ENCODE data around the gene VEGFA. TPM values are rescaled to one million over a fixed set of nuclear protein-coding genes. Genes with fewer than 3 reads are reported as not detected.

VEGFA gene
- total and polyA plus RNA-seq, 2 of the 8 experiments (the other 6 are each of a cell fraction or from before 2014, with no cell fraction given): 42.2 to 58.5 TPM

- H2BK120ac ChIP-seq (replicated peaks; ENCODE audit: low read depth, low read length): no peak overlapping the region
- H3K27ac ChIP-seq (ENCODE audit: low read depth, low read length): no peak overlapping the region
- no peaks in the 10 kb centered on the region for H3K36me3 ChIP-seq (ENCODE audit: control insufficient read depth in 2 of 4, insufficient read depth in 4 of 4, low read length in 3 of 4)
- H4K20me1 ChIP-seq (replicated peaks in 1 of 2; ENCODE audit: control insufficient read depth in 1 of 2, insufficient read depth in 2 of 2, low read length in 2 of 2): no peaks in the 10 kb centered on the region
- H3K9ac ChIP-seq (replicated peaks in 1 of 4; ENCODE audit: extremely low read depth in 1 of 4, low read depth in 3 of 4, low read length in 3 of 4): no peak overlapping the region
- H3K14ac ChIP-seq (ENCODE audit: insufficient read length): no peak overlapping the region
- no peak overlapping the region for H2BK20ac ChIP-seq (ENCODE audit: low read length)
- H2BK5ac ChIP-seq (ENCODE audit: low read depth, low read length): no peak overlapping the region
- no peak overlapping the region for H3K4me3 ChIP-seq (ENCODE audit: extremely low read depth in 1 of 4, insufficient read depth in 2 of 4, low read depth in 3 of 4, low read length in 4 of 4)
- no peaks in the 10 kb centered on the region for H3K23me2 ChIP-seq (ENCODE audit: low read depth, low read length)
- H2AFZ ChIP-seq (ENCODE audit: low read length): no peak overlapping the region
- H2BK15ac ChIP-seq (ENCODE audit: low read length): no peak overlapping the region
- H3K18ac ChIP-seq (ENCODE audit: extremely low read depth, low read length): no peak overlapping the region
- no peak overlapping the region for H3K56ac ChIP-seq (replicated peaks; ENCODE audit: insufficient read length, low read depth, low read length)
- ChIA-PET POLR2A (ENCODE audit: partially characterized antibody) (interaction anchor here (0.7 kb wide), 1 partner anchor 55 kb away, joined by 4 read pairs; no protein-coding TSS in a partner anchor), CTCF (ENCODE audit: partially characterized antibody) (interaction anchor here (0.6 to 7.4 kb wide), 16 partner anchors 12 to 359 kb away, joined by 3 to 89 read pairs (median 4); partner anchors contain the start of genes MRPS18A and VEGFA)
- DNase-seq (ENCODE audit: low read depth in 1 of 2, low spot score in 2 of 2): no peak
- H2BK12ac ChIP-seq (ENCODE audit: low read depth, low read length): no peak overlapping the region
- H3K79me1 ChIP-seq (ENCODE audit: low read depth, low read length): no peaks in the 10 kb centered on the region
- WGBS, 2 experiments (ENCODE audit: extremely low coverage in 1 of 2, insufficient coverage in 1 of 2, insufficient read length in 1 of 2, insufficient replicate concordance in 2 of 2, low coverage in 1 of 2, low lambda C conversion rate in 2 of 2, missing lambda C conversion rate in 1 of 2): 71% methylated on average over 2 of the region's 4 CpGs; no CpG with 5 or more reads in 1 of the 2 experiments
- no peaks in the 10 kb centered on the region for H3K79me2 ChIP-seq (ENCODE audit: control insufficient read depth in 1 of 2, insufficient read depth in 2 of 2, low read length in 2 of 2)
- no peak overlapping the region for H2AK5ac ChIP-seq (ENCODE audit: low read depth, low read length)
- H3K4me1 ChIP-seq (replicated peaks in 1 of 4; ENCODE audit: control insufficient read depth in 3 of 4, insufficient read depth in 4 of 4, low read length in 3 of 4): peaks cover 0 to 8% (median 0%) of the 10 kb centered on the region in 4 experiments; a peak in 5 of 7 replicates
- no peaks in the 10 kb centered on the region for H3K9me3 ChIP-seq (ENCODE audit: insufficient read depth in 2 of 2, low read depth in 1 of 2, low read length in 1 of 2)
- no peak overlapping the region for H4K91ac ChIP-seq (replicated peaks; ENCODE audit: insufficient read length, low read length)
- no peak for FAIRE-seq
- H4K8ac ChIP-seq (ENCODE audit: extremely low read depth, insufficient read depth, low read length): no peak overlapping the region
- no peak overlapping the region for H3K4ac ChIP-seq (replicated peaks; ENCODE audit: insufficient read length, low read depth, low read length)
- H3K4me2 ChIP-seq (ENCODE audit: insufficient read depth in 1 of 2, low read depth in 2 of 2, low read length in 2 of 2): no peak overlapping the region
- H4K5ac ChIP-seq (ENCODE audit: insufficient read length, low read depth, low read length): no peak overlapping the region
- H3K23ac ChIP-seq (ENCODE audit: insufficient read length): no peak overlapping the region
- H3K27me3 ChIP-seq (replicated peaks in 1 of 4; ENCODE audit: control insufficient read depth in 3 of 4, extremely low read depth in 1 of 4, insufficient read depth in 3 of 4, low read length in 3 of 4): no peaks in the 10 kb centered on the region
- TF ChIP-seq CBX8 (IDR thresholded peaks at IDR 0.05; ENCODE audit: borderline replicate concordance, low read depth, low read length): no peak
- TF ChIP-seq, protein P1, sequence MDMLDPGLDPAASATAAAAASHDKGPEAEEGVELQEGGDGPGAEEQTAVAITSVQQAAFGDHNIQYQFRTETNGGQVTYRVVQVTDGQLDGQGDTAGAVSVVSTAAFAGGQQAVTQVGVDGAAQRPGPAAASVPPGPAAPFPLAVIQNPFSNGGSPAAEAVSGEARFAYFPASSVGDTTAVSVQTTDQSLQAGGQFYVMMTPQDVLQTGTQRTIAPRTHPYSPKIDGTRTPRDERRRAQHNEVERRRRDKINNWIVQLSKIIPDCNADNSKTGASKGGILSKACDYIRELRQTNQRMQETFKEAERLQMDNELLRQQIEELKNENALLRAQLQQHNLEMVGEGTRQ (IDR thresholded peaks at IDR 0.05; ENCODE audit: low read length): no peak
- TF ChIP-seq TEAD4 (IDR thresholded peaks at IDR 0.05; ENCODE audit: low read depth, low read length): no peak
- TF ChIP-seq SIN3A (conservative IDR thresholded peaks at IDR 0.05 in 1 of 2, IDR thresholded peaks at IDR 0.05 in 1 of 2; ENCODE audit: low read depth in 1 of 2, low read length in 2 of 2): no peak
- no peak for TF ChIP-seq BRCA1 (IDR thresholded peaks at IDR 0.05; ENCODE audit: low read depth, low read length)
- no peak for TF ChIP-seq CHD1 (IDR thresholded peaks at IDR 0.05; ENCODE audit: low read depth, low read length)
- TF ChIP-seq, protein P2, sequence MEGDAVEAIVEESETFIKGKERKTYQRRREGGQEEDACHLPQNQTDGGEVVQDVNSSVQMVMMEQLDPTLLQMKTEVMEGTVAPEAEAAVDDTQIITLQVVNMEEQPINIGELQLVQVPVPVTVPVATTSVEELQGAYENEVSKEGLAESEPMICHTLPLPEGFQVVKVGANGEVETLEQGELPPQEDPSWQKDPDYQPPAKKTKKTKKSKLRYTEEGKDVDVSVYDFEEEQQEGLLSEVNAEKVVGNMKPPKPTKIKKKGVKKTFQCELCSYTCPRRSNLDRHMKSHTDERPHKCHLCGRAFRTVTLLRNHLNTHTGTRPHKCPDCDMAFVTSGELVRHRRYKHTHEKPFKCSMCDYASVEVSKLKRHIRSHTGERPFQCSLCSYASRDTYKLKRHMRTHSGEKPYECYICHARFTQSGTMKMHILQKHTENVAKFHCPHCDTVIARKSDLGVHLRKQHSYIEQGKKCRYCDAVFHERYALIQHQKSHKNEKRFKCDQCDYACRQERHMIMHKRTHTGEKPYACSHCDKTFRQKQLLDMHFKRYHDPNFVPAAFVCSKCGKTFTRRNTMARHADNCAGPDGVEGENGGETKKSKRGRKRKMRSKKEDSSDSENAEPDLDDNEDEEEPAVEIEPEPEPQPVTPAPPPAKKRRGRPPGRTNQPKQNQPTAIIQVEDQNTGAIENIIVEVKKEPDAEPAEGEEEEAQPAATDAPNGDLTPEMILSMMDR (IDR thresholded peaks at IDR 0.05; ENCODE audit: control extremely low read depth in 1 of 3, insufficient read depth in 1 of 3, low read depth in 1 of 3, low read length in 3 of 3): no peak
- no peak for TF ChIP-seq HDAC2 (IDR thresholded peaks at IDR 0.05; ENCODE audit: borderline replicate concordance in 1 of 2, low read depth in 2 of 2, low read length in 2 of 2)
- TF ChIP-seq, protein P3, sequence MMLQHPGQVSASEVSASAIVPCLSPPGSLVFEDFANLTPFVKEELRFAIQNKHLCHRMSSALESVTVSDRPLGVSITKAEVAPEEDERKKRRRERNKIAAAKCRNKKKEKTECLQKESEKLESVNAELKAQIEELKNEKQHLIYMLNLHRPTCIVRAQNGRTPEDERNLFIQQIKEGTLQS (IDR thresholded peaks at IDR 0.05; ENCODE audit: insufficient read depth, low read depth, low read length): no peak
These were observed 49.0 kb upstream of the VEGFA start for GRCh38 chr6:43720999-43721398.
